HG03378 (cell line): ENCODE data around the gene SLFNL1.

Experiments used
- ATAC-seq: cut with Tn5 transposase; IDR thresholded peaks from one replicate; pipeline ENCODE4 v1.9.1; 2021; ENCODE audit warnings: mild to moderate bottlenecking, moderate library complexity; ENCODE audit not compliant: unreplicated experiment

Gene SLFNL1

GRCh38 chr1:40987439-40988276, 33.9 kb downstream of the SLFNL1 start:
- ATAC-seq = no peak

GRCh38 chr1:40986956-40987355, 34.6 kb downstream of the SLFNL1 start:
- ATAC-seq = no peak

- ATAC-seq = no peak
Measured at GRCh38 chr1:40986328-40986783, 35.2 kb downstream of the SLFNL1 start.

GRCh38 chr1:40985875-40986274, 35.6 kb downstream of the SLFNL1 start:
- no peak for ATAC-seq

GRCh38 chr1:40985161-40985560, 36.4 kb downstream of the SLFNL1 start:
- ATAC-seq = no peak

GRCh38 chr1:40984531-40984930, 37.0 kb downstream of the SLFNL1 start:
- no peak for ATAC-seq

- no peak for ATAC-seq
Measured at GRCh38 chr1:40984066-40984465, 37.5 kb downstream of the SLFNL1 start.

GRCh38 chr1:40983286-40983685, 38.2 kb downstream of the SLFNL1 start:
- ATAC-seq = no peak

GRCh38 chr1:40982721-40983120, 38.8 kb downstream of the SLFNL1 start:
- no peak for ATAC-seq

GRCh38 chr1:40981691-40982448, 39.7 kb downstream of the SLFNL1 start:
- ATAC-seq = no peak

- ATAC-seq = peak; percentile 8
Measured at GRCh38 chr1:40980453-40981121, 40.9 kb downstream of the SLFNL1 start.

- ATAC-seq = peak; percentile 9
Measured at GRCh38 chr1:40980068-40980452, 41.5 kb downstream of the SLFNL1 start.

GRCh38 chr1:40979241-40980067, 42.1 kb downstream of the SLFNL1 start, which contains the start of gene CTPS1:
CTPS1 (plus strand) TSS chr1:40979696; CDS start chr1:40983291, 3,595 bp downstream.
- ATAC-seq = peak; percentile 81

- ATAC-seq = no peak
Measured at GRCh38 chr1:40978886-40979240, 42.7 kb downstream of the SLFNL1 start.

- ATAC-seq = no peak
Measured at GRCh38 chr1:40977716-40978115, 43.8 kb downstream of the SLFNL1 start.

GRCh38 chr1:40976952-40977690, 44.4 kb downstream of the SLFNL1 start:
- ATAC-seq = no peak

GRCh38 chr1:40974945-40975344, 46.6 kb downstream of the SLFNL1 start:
- no peak for ATAC-seq

- ATAC-seq = no peak
Measured at GRCh38 chr1:40973912-40974311, 47.6 kb downstream of the SLFNL1 start.

GRCh38 chr1:40971966-40972365, 49.6 kb downstream of the SLFNL1 start:
- no peak for ATAC-seq

GRCh38 chr1:40969445-40969844, 52.1 kb downstream of the SLFNL1 start:
- no peak for ATAC-seq
